PFSK-1 (cell line): ENCODE results near the gene HMCN2.

Experiments used
- FOXP2 ChIP-seq: optimal IDR thresholded peaks from 2 replicates; pipeline ENCODE3; 2011; ENCODE audit warnings: borderline replicate concordance, control low read depth, inconsistent platforms; ENCODE audit not compliant: insufficient read depth; ENCODE audit errors: extremely low read length, extremely low read depth
- POLR2AphosphoS5 ChIP-seq: IDR thresholded peaks from 2 replicates; pipeline ENCODE4 v1.6.1; 2012; ENCODE audit warnings: low read depth, mild to moderate bottlenecking, control low read depth, low read length, moderate library complexity
- REST ChIP-seq, 2 experiments: IDR thresholded peaks; 2 replicates each; pipeline versions ENCODE4 v1.6.1 to v1.8.0; 2011 to 2012; ENCODE audit warnings: low read depth in 2 of 2, low read length in 2 of 2, control low read depth in 1 of 2, inconsistent platforms in 1 of 2, mild to moderate bottlenecking in 1 of 2, moderate library complexity in 1 of 2; ENCODE audit not compliant: insufficient read depth in 1 of 2
- SIN3A ChIP-seq: IDR thresholded peaks from 2 replicates; pipeline ENCODE4 v1.6.1; 2012; ENCODE audit warnings: mild to moderate bottlenecking, low read length, moderate library complexity, borderline replicate concordance; ENCODE audit not compliant: insufficient read depth
- TAF1 ChIP-seq: IDR thresholded peaks from 2 replicates; pipeline ENCODE4 v1.6.1; 2012; ENCODE audit warnings: low read length, control low read depth, borderline replicate concordance; ENCODE audit not compliant: insufficient read depth

HMCN2 gene

DNA sequence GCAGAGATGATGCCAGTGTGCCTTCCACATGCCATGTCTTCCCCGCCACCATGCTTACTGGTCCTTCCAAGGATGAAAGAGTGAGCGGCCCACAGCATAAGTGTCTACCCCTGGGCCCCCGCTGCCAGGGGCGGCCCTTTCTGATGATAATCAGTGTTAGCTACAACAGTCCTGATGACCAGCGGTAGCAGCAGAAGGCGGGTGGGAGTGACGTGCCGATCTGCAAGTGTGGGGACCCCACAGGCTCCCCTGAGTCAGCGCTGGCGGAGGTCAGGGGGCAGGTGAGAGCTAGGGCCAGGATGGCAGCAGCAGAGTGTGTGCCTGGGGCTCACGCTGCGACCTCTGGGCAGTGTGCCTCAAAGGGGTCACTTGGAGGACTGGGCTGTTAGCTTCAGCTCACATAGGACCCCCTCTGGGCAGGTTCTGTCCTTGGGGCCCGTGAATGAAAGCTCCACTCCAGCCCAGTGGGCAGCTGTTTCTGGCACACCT lies 80.4 kb downstream of the HMCN2 start:
- TF ChIP-seq POLR2AphosphoS5 (no peak), SIN3A (no peak), FOXP2 (no peak), TAF1 (no peak), REST (IDR thresholded peaks at IDR 0.05; ENCODE audit: insufficient read depth in 1 of 2, low read depth in 2 of 2, low read length in 2 of 2) (no peak)

DNA sequence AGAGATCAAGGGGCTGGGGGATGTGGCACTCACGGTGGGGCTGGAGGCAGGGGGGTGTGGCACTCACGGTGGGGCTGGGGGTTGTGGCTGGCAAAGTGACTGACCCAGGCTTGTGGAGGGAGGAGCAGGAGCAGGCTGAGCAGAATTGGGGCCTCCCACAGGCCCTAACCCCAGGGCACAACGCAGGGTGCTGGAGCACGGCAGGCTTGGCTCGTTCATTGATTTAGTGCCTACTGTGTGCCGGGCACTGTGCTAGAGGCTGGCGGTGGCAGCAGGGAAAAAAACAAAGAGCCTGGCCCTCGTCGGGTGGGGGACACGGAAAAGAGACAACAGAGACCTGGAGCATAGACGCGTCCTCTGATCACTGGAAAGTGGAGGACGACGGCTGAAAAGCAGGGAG lies 80.9 kb downstream of the HMCN2 start:
- TF ChIP-seq FOXP2 = no peak
- no peak for TF ChIP-seq REST (IDR thresholded peaks at IDR 0.05; ENCODE audit: insufficient read depth in 1 of 2, low read depth in 2 of 2, low read length in 2 of 2)

GRCh38 chr9:130347036-130347435 lies 81.5 kb downstream of the HMCN2 start:
- TF ChIP-seq FOXP2 (no peak), POLR2AphosphoS5 (no peak), SIN3A (no peak), REST (IDR thresholded peaks at IDR 0.05; ENCODE audit: insufficient read depth in 1 of 2, low read depth in 2 of 2, low read length in 2 of 2) (no peak), TAF1 (no peak)

DNA sequence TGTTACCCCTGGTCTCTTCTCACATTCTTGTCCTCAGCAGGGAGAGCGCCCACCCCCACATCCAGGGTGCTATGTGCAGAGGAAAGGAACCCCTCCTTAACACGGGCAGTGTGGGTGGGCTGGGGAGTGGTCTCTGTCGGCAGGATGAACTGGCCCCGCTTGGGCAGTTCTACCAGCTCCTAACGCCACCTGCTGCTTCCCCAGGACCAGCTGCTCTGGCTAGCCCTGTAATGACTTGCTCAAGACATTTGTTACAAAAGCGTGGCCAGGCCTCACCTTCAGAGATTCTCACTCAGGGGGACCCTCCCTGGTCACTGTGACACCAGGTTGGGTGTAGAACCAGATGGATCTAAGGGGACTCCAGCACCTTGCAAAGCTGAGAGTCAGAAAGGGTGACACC lies 82.4 kb downstream of the HMCN2 start:
- TF ChIP-seq TAF1 (no peak), FOXP2 (no peak), POLR2AphosphoS5 (no peak), SIN3A (no peak), REST (IDR thresholded peaks at IDR 0.05; ENCODE audit: insufficient read depth in 1 of 2, low read depth in 2 of 2, low read length in 2 of 2) (no peak)

DNA sequence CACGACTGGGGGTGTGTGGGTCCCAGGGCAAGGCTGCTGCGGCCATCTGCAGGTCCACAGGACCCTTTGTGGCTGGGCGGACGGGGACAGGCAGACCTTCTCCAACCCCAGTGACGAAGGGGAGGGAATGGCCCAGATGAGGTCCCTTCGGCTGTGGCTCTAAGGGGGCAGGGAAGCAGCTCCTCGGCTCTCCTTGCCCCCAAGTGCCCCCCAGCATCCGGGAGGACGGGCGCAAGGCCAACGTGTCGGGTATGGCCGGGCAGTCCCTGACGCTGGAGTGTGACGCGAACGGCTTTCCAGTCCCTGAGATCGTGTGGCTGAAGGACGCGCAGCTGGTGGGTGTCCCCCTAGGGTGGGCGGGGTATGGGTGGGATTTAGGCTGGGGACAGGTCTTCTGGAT lies 82.8 kb downstream of the HMCN2 start:
- no peak for TF ChIP-seq TAF1
- no peak for TF ChIP-seq POLR2AphosphoS5
- TF ChIP-seq FOXP2 = no peak
- no peak for TF ChIP-seq REST (IDR thresholded peaks at IDR 0.05; ENCODE audit: insufficient read depth in 1 of 2, low read depth in 2 of 2, low read length in 2 of 2)
